ENCODE data around the gene DNAH14. TPM values are rescaled to one million over a fixed set of nuclear protein-coding genes. Genes with fewer than 3 reads are reported as not detected.

DNAH14 gene
- total and polyA plus RNA-seq, 4 donors = 0.92 to 11.3 (median 2.0) TPM; not detected in 1

DNA sequence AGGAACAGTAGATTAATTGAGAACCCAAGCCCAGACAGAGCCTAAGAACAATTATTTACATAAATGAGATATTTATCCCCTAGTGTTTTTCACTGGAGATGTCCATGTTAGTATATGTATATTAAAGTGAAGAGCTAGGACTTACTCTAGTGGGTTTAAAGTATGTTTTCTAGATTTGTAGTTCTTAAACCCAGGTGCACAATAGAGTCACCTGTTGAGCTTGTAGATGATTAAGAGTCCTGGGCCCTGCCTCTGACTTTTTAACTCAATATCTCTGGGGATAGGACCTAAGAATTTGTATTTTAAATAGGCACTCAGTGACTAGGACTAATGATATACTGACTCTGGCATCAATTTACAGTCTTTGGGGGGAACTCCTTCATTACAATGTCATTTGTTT, 112.8 kb downstream of the DNAH14 start:
- intact Hi-C loops (cut with DNase I) = no loop called here
- Histone ChIP-seq H3K36me3 (ENCODE audit: control insufficient read depth in 1 of 2, insufficient read depth in 2 of 2, low read length in 1 of 2) (no peaks in the 10 kb centered on the region), H3K4me3 (ENCODE audit: low read length in 2 of 2) (no peak overlapping the region), H3K9me3 (ENCODE audit: control insufficient read depth, low read length) (no peaks in the 10 kb centered on the region), H3K27me3 (ENCODE audit: control insufficient read depth in 1 of 2, insufficient read depth in 2 of 2, low read length in 1 of 2) (no peaks in the 10 kb centered on the region), H3K4me1 (ENCODE audit: control insufficient read depth in 1 of 2, insufficient read depth in 2 of 2, low read length in 2 of 2) (no peaks in the 10 kb centered on the region), H3K27ac (ENCODE audit: low read depth in 1 of 2, low read length in 2 of 2) (no peak overlapping the region)
- no peak for ATAC-seq (ENCODE audit: low FRiP score)
- no peak for DNase-seq

DNA sequence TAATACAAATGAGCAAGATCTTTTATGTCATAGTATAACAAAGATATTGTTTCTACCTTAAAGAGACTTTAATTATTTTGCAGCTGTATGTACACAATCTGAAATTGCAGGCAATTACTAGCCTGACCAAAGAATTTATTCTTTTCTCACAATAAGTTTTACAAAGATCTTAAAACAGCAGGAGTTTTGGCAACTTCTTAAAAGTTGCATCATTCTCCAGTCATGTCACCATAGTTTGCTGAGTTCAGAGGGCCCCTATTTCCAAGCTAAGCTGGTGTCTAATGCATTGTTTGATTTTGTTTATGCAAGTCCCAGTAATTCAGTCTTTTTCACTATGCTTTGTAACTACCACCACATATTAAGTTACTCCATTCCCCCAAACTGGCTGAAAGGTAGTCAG, 114.8 kb downstream of the DNAH14 start:
- H3K4me3 ChIP-seq (ENCODE audit: low read length in 2 of 2) = no peak overlapping the region
- no peaks in the 10 kb centered on the region for H3K9me3 ChIP-seq (ENCODE audit: control insufficient read depth, low read length)
- DNase-seq = no peak
- H3K27ac ChIP-seq (ENCODE audit: low read depth in 1 of 2, low read length in 2 of 2) = no peak overlapping the region
- H3K4me1 ChIP-seq (ENCODE audit: control insufficient read depth in 1 of 2, insufficient read depth in 2 of 2, low read length in 2 of 2) = no peaks in the 10 kb centered on the region
- no peaks in the 10 kb centered on the region for H3K27me3 ChIP-seq (ENCODE audit: control insufficient read depth in 1 of 2, insufficient read depth in 2 of 2, low read length in 1 of 2)
- ATAC-seq (ENCODE audit: low FRiP score) = no peak
- no peaks in the 10 kb centered on the region for H3K36me3 ChIP-seq (ENCODE audit: control insufficient read depth in 1 of 2, insufficient read depth in 2 of 2, low read length in 1 of 2)
- intact Hi-C loops (cut with DNase I) = no loop called here

GRCh38 chr1:225049594-225049993, 120.1 kb downstream of the DNAH14 start:
- Histone ChIP-seq H3K27ac (ENCODE audit: low read depth in 1 of 2, low read length in 2 of 2) (no peak overlapping the region), H3K36me3 (ENCODE audit: control insufficient read depth in 1 of 2, insufficient read depth in 2 of 2, low read length in 1 of 2) (no peaks in the 10 kb centered on the region), H3K9me3 (ENCODE audit: control insufficient read depth, low read length) (no peaks in the 10 kb centered on the region), H3K4me3 (ENCODE audit: low read length in 2 of 2) (no peak overlapping the region), H3K27me3 (ENCODE audit: control insufficient read depth in 1 of 2, insufficient read depth in 2 of 2, low read length in 1 of 2) (no peaks in the 10 kb centered on the region), H3K4me1 (ENCODE audit: control insufficient read depth in 1 of 2, insufficient read depth in 2 of 2, low read length in 2 of 2) (no peaks in the 10 kb centered on the region)
- ATAC-seq (ENCODE audit: low FRiP score) (no peak), DNase-seq (no peak)
- 91 to 95% methylated on average over 2 of the region's 2 CpGs for WGBS, 2 donors
- intact Hi-C loops (cut with DNase I) = no loop called here

- DNase-seq (no peak), ATAC-seq (ENCODE audit: low FRiP score) (no peak)
- Histone ChIP-seq H3K27me3 (ENCODE audit: control insufficient read depth in 1 of 2, insufficient read depth in 2 of 2, low read length in 1 of 2) (no peaks in the 10 kb centered on the region), H3K9me3 (ENCODE audit: control insufficient read depth, low read length) (peaks cover 2% of the 10 kb centered on the region), H3K27ac (ENCODE audit: low read depth in 1 of 2, low read length in 2 of 2) (no peak overlapping the region), H3K4me3 (ENCODE audit: low read length in 2 of 2) (no peak overlapping the region), H3K4me1 (ENCODE audit: control insufficient read depth in 1 of 2, insufficient read depth in 2 of 2, low read length in 2 of 2) (no peaks in the 10 kb centered on the region), H3K36me3 (ENCODE audit: control insufficient read depth in 1 of 2, insufficient read depth in 2 of 2, low read length in 1 of 2) (no peaks in the 10 kb centered on the region)
- 84 to 90% methylated on average over 2 of the region's 2 CpGs for WGBS, 2 donors
- intact Hi-C loops (cut with DNase I) = no loop called here
Measured at GRCh38 chr1:225063722-225064121, 134.2 kb downstream of the DNAH14 start.

DNA sequence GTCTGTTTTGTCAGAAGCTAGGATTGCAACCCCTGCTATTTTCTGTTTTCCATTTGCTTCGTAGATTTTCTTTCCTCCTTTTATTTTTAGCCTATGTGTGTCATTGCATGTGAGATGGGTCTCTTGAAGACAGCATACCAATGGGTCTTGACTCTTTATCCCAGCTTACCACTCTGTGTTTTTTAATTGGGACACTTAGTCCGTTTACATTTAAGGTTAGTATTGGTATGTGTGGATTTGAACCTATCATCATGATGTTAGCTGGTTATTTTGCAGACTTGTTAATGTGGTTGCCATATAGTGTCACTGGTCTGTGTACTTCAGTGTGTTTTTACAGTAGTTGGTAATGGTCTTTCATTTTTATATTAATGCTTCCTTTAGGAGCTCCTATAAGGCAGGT, 141.5 kb downstream of the DNAH14 start:
- Histone ChIP-seq H3K9me3 (ENCODE audit: control insufficient read depth, low read length) (peaks cover 6% of the 10 kb centered on the region), H3K36me3 (ENCODE audit: control insufficient read depth in 1 of 2, insufficient read depth in 2 of 2, low read length in 1 of 2) (no peaks in the 10 kb centered on the region), H3K27ac (ENCODE audit: low read depth in 1 of 2, low read length in 2 of 2) (no peak overlapping the region), H3K4me1 (ENCODE audit: control insufficient read depth in 1 of 2, insufficient read depth in 2 of 2, low read length in 2 of 2) (no peaks in the 10 kb centered on the region), H3K4me3 (ENCODE audit: low read length in 2 of 2) (no peak overlapping the region), H3K27me3 (ENCODE audit: control insufficient read depth in 1 of 2, insufficient read depth in 2 of 2, low read length in 1 of 2) (no peaks in the 10 kb centered on the region)
- intact Hi-C loops (cut with DNase I) = no loop called here
- 38 to 44% methylated on average over 2 of the region's 2 CpGs for WGBS, 2 donors
- ATAC-seq (ENCODE audit: low FRiP score) (no peak), DNase-seq (no peak)

GRCh38 chr1:225097175-225097574, 167.7 kb downstream of the DNAH14 start:
- Histone ChIP-seq H3K4me1 (ENCODE audit: control insufficient read depth in 1 of 2, insufficient read depth in 2 of 2, low read length in 2 of 2) (no peaks in the 10 kb centered on the region), H3K9me3 (ENCODE audit: control insufficient read depth, low read length) (no peaks in the 10 kb centered on the region), H3K27me3 (ENCODE audit: control insufficient read depth in 1 of 2, insufficient read depth in 2 of 2, low read length in 1 of 2) (no peaks in the 10 kb centered on the region), H3K27ac (ENCODE audit: low read depth in 1 of 2, low read length in 2 of 2) (no peak overlapping the region), H3K4me3 (ENCODE audit: low read length in 2 of 2) (no peak overlapping the region), H3K36me3 (ENCODE audit: control insufficient read depth in 1 of 2, insufficient read depth in 2 of 2, low read length in 1 of 2) (no peaks in the 10 kb centered on the region)
- 74 to 85% methylated on average over 3 of the region's 3 CpGs for WGBS, 2 donors
- ATAC-seq (ENCODE audit: low FRiP score) (no peak), DNase-seq (no peak)
- intact Hi-C loops (cut with DNase I) = no loop called here

DNA sequence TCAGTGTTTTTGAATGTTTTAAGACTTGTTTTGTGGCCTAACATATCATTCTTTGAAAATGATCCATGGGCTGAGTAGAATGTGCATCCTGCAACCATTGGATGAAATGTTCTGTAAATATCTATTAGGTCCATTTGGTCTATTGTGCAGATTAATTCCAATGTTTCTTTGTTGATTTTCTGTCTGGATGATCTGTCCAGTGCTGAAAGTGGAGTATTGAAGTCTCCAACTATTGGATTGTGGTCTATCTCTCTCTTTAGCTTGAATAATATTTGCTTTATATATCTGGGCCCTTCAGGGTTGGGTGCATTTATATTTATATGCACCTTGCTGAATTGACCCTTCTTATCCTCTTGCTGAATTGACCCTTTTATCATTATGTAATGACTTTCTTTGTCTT, 181.5 kb downstream of the DNAH14 start:
- no peaks in the 10 kb centered on the region for H3K36me3 ChIP-seq (ENCODE audit: control insufficient read depth in 1 of 2, insufficient read depth in 2 of 2, low read length in 1 of 2)
- no peak for ATAC-seq (ENCODE audit: low FRiP score)
- intact Hi-C loops (cut with DNase I) = no loop called here

GRCh38 chr1:225113265-225113664, 183.8 kb downstream of the DNAH14 start:
- Histone ChIP-seq H3K4me1 (ENCODE audit: control insufficient read depth in 1 of 2, insufficient read depth in 2 of 2, low read length in 2 of 2) (no peaks in the 10 kb centered on the region), H3K9me3 (ENCODE audit: control insufficient read depth, low read length) (no peaks in the 10 kb centered on the region), H3K27ac (ENCODE audit: low read depth in 1 of 2, low read length in 2 of 2) (no peak overlapping the region), H3K4me3 (ENCODE audit: low read length in 2 of 2) (no peak overlapping the region), H3K27me3 (ENCODE audit: control insufficient read depth in 1 of 2, insufficient read depth in 2 of 2, low read length in 1 of 2) (no peaks in the 10 kb centered on the region), H3K36me3 (ENCODE audit: control insufficient read depth in 1 of 2, insufficient read depth in 2 of 2, low read length in 1 of 2) (no peaks in the 10 kb centered on the region)
- ATAC-seq (ENCODE audit: low FRiP score) (no peak), DNase-seq (no peak)
- intact Hi-C loops (cut with DNase I) = no loop called here
- WGBS, 2 donors = 24 to 87% methylated on average over 1 of the region's 1 CpG

More for the DNA sequence above, 181.5 kb downstream of the DNAH14 start:
- H3K27me3 ChIP-seq (ENCODE audit: control insufficient read depth in 1 of 2, insufficient read depth in 2 of 2, low read length in 1 of 2) = no peaks in the 10 kb centered on the region
- no peaks in the 10 kb centered on the region for H3K4me1 ChIP-seq (ENCODE audit: control insufficient read depth in 1 of 2, insufficient read depth in 2 of 2, low read length in 2 of 2)
- no peak for DNase-seq
- H3K9me3 ChIP-seq (ENCODE audit: control insufficient read depth, low read length) = no peaks in the 10 kb centered on the region
- no peak overlapping the region for H3K27ac ChIP-seq (ENCODE audit: low read depth in 1 of 2, low read length in 2 of 2)
- H3K4me3 ChIP-seq (ENCODE audit: low read length in 2 of 2) = no peak overlapping the region

DNA sequence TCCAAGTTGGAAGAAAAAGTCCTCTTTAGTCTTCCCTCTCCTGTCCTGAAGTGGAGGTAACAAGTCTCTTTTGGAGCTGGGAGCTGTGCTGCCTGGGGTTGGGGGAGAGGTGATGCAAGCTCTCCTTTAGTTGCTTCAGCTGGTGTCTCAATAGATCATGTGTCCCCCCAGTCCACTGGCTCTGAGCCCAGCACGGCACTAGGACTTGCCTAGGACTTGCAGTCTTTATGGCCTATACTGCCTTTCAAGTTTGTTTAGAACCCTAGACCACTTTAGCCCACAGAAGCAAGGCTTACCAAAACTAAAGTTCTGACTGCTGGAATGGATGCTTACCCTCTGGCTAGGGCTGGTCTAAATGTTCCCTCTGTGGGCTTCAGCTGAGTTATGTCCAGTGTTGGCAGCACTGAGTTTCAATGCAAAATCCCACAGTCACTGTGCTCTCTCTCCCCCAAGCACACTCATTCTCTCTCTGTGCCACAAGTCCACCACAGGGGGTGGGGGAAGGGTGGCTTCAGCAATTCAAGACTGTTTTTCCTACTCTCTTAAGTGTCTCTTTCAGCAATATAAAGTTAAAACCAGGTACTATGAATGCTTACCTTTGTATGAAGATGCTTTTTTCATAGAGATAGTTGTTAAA, 185.0 kb downstream of the DNAH14 start:
- Histone ChIP-seq H3K27me3 (ENCODE audit: control insufficient read depth in 1 of 2, insufficient read depth in 2 of 2, low read length in 1 of 2) (no peaks in the 10 kb centered on the region), H3K4me3 (ENCODE audit: low read length in 2 of 2) (no peak overlapping the region), H3K36me3 (ENCODE audit: control insufficient read depth in 1 of 2, insufficient read depth in 2 of 2, low read length in 1 of 2) (no peaks in the 10 kb centered on the region), H3K9me3 (ENCODE audit: control insufficient read depth, low read length) (no peaks in the 10 kb centered on the region), H3K4me1 (ENCODE audit: control insufficient read depth in 1 of 2, insufficient read depth in 2 of 2, low read length in 2 of 2) (no peaks in the 10 kb centered on the region), H3K27ac (ENCODE audit: low read depth in 1 of 2, low read length in 2 of 2) (no peak overlapping the region)
- no peak for DNase-seq
- WGBS, 2 donors = 50 to 70% methylated on average over 1 of the region's 1 CpG
- intact Hi-C loops (cut with DNase I) = no loop called here
- ATAC-seq (ENCODE audit: low FRiP score) = no peak
